ENCODE data around the gene SPOCK2. TPM values are rescaled to one million over a fixed set of nuclear protein-coding genes. Genes with fewer than 3 reads are reported as not detected.

The SPOCK2 gene
- total RNA-seq, 3 donors from 2014 or later: 3.9 to 4.5 (median 4.1) TPM

- Histone ChIP-seq H3K4me3 (no peak overlapping the region), H3K27me3 (no peaks in the 10 kb centered on the region), H3K9me3 (no peaks in the 10 kb centered on the region), H3K27ac (no peak overlapping the region), H3K4me1 (no peaks in the 10 kb centered on the region), H3K36me3 (no peaks in the 10 kb centered on the region)
- intact Hi-C loops (cut with DNase I; ENCODE audit: low total_unique reads): no loop called here
- TF ChIP-seq POLR2AphosphoS5 (IDR thresholded peaks at IDR 0.05) (no peak), POLR2A (IDR thresholded peaks at IDR 0.05) (no peak)
- TF ChIP-seq, protein P1, sequence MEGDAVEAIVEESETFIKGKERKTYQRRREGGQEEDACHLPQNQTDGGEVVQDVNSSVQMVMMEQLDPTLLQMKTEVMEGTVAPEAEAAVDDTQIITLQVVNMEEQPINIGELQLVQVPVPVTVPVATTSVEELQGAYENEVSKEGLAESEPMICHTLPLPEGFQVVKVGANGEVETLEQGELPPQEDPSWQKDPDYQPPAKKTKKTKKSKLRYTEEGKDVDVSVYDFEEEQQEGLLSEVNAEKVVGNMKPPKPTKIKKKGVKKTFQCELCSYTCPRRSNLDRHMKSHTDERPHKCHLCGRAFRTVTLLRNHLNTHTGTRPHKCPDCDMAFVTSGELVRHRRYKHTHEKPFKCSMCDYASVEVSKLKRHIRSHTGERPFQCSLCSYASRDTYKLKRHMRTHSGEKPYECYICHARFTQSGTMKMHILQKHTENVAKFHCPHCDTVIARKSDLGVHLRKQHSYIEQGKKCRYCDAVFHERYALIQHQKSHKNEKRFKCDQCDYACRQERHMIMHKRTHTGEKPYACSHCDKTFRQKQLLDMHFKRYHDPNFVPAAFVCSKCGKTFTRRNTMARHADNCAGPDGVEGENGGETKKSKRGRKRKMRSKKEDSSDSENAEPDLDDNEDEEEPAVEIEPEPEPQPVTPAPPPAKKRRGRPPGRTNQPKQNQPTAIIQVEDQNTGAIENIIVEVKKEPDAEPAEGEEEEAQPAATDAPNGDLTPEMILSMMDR (IDR thresholded peaks at IDR 0.05): no peak
- no peak for DNase-seq (ENCODE audit: low spot score in 2 of 2)
Observed at GRCh38 chr10:72097448-72098300, 9.3 kb upstream of the SPOCK2 start.

- no peak for DNase-seq (ENCODE audit: low spot score in 2 of 2)
- no peaks in the 10 kb centered on the region for H3K9me3 ChIP-seq
- no peaks in the 10 kb centered on the region for H3K4me1 ChIP-seq
- no peak overlapping the region for H3K4me3 ChIP-seq
- H3K27me3 ChIP-seq: no peaks in the 10 kb centered on the region
- TF ChIP-seq, protein P1 (IDR thresholded peaks at IDR 0.05): no peak
- TF ChIP-seq POLR2AphosphoS5 (IDR thresholded peaks at IDR 0.05): no peak
- TF ChIP-seq POLR2A (IDR thresholded peaks at IDR 0.05): no peak
- intact Hi-C loops (cut with DNase I; ENCODE audit: low total_unique reads): no loop called here
- no peak overlapping the region for H3K27ac ChIP-seq
- no peaks in the 10 kb centered on the region for H3K36me3 ChIP-seq
Observed at GRCh38 chr10:72096115-72097000, 8.0 kb upstream of the SPOCK2 start.

- Histone ChIP-seq H3K4me3 (no peak overlapping the region), H3K36me3 (no peaks in the 10 kb centered on the region), H3K4me1 (no peaks in the 10 kb centered on the region), H3K27ac (no peak overlapping the region), H3K27me3 (no peaks in the 10 kb centered on the region), H3K9me3 (no peaks in the 10 kb centered on the region)
- DNase-seq (ENCODE audit: low spot score in 2 of 2): no peak
- TF ChIP-seq POLR2AphosphoS5 (IDR thresholded peaks at IDR 0.05) (no peak), POLR2A (IDR thresholded peaks at IDR 0.05) (no peak)
- TF ChIP-seq, protein P1 (IDR thresholded peaks at IDR 0.05): no peak
- intact Hi-C loops (cut with DNase I; ENCODE audit: low total_unique reads): no loop called here
Observed at GRCh38 chr10:72095195-72095594, 6.8 kb upstream of the SPOCK2 start.

DNA sequence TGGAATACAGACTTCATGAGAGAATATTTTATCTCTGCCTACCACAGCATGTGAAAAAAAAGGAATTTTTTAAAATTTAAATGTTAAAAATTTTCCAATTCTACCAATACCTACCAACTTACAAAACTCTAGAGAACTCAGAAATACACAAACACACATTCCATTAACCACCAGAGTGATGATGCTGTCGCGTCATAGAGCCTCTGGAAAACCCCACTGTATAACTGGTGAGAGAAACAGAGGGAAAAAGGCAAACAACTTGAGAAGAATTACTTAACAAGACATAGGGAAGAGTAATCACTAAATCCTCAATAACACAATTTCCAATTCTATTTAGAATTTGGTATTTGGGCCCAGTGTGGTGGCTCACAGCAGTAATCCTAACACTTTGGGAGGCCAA, 6.2 kb upstream of the SPOCK2 start:
- intact Hi-C loops (cut with DNase I; ENCODE audit: low total_unique reads): no loop called here
- H3K4me3 ChIP-seq: no peak overlapping the region
- H3K9me3 ChIP-seq: no peaks in the 10 kb centered on the region
- no peak overlapping the region for H3K27ac ChIP-seq
- TF ChIP-seq, protein P1 (IDR thresholded peaks at IDR 0.05): no peak
- TF ChIP-seq POLR2A (IDR thresholded peaks at IDR 0.05) (no peak), POLR2AphosphoS5 (IDR thresholded peaks at IDR 0.05) (no peak)
- DNase-seq (ENCODE audit: low spot score in 2 of 2): no peak
- no peaks in the 10 kb centered on the region for H3K36me3 ChIP-seq
- no peaks in the 10 kb centered on the region for H3K4me1 ChIP-seq
- H3K27me3 ChIP-seq: no peaks in the 10 kb centered on the region

GRCh38 chr10:72093450-72093849, 5.1 kb upstream of the SPOCK2 start:
- Histone ChIP-seq H3K9me3 (no peaks in the 10 kb centered on the region), H3K4me3 (no peak overlapping the region), H3K4me1 (no peaks in the 10 kb centered on the region), H3K27ac (no peak overlapping the region), H3K36me3 (no peaks in the 10 kb centered on the region), H3K27me3 (peaks cover 0 to 6% of the 10 kb centered on the region in 2 donors)
- no peak for DNase-seq (ENCODE audit: low spot score in 2 of 2)
- intact Hi-C loops (cut with DNase I; ENCODE audit: low total_unique reads): no loop called here
- TF ChIP-seq POLR2AphosphoS5 (IDR thresholded peaks at IDR 0.05) (no peak), POLR2A (IDR thresholded peaks at IDR 0.05) (no peak)
- TF ChIP-seq, protein P1 (IDR thresholded peaks at IDR 0.05): no peak
